Peyer's patch (tissue), 4 donors: ENCODE measurements around the gene B3GALT5.

Experiments used
- POLR2A ChIP-seq, 2 donors: fragments of 450-650 bp; IDR thresholded peaks; one replicate each; pipeline ENCODE4 v1.5.1; 2017; ENCODE audit warnings: antibody characterized with exemption in 2 of 2, mild to moderate bottlenecking in 2 of 2, moderate library complexity in 2 of 2
- TF ChIP-seq, protein P1 (sequence below), 6 experiments: fragments of 450-650 bp in 4 of 6; fragments of 200-600 bp in 2 of 6; sonication (generic) in 1 of 6; IDR thresholded peaks; one replicate each; pipeline ENCODE4 v1.5.1; 2017 to 2019; ENCODE audit warnings: antibody characterized with exemption in 6 of 6, mild to moderate bottlenecking in 3 of 6, moderate library complexity in 1 of 6

GRCh38 chr21:39713905-39714304 is 101.2 kb downstream of the B3GALT5 start:
- TF ChIP-seq, protein P1, sequence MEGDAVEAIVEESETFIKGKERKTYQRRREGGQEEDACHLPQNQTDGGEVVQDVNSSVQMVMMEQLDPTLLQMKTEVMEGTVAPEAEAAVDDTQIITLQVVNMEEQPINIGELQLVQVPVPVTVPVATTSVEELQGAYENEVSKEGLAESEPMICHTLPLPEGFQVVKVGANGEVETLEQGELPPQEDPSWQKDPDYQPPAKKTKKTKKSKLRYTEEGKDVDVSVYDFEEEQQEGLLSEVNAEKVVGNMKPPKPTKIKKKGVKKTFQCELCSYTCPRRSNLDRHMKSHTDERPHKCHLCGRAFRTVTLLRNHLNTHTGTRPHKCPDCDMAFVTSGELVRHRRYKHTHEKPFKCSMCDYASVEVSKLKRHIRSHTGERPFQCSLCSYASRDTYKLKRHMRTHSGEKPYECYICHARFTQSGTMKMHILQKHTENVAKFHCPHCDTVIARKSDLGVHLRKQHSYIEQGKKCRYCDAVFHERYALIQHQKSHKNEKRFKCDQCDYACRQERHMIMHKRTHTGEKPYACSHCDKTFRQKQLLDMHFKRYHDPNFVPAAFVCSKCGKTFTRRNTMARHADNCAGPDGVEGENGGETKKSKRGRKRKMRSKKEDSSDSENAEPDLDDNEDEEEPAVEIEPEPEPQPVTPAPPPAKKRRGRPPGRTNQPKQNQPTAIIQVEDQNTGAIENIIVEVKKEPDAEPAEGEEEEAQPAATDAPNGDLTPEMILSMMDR (IDR thresholded peaks at IDR 0.05), result no peak
- no peak for TF ChIP-seq POLR2A (IDR thresholded peaks at IDR 0.05)
